Stomach (tissue), 9 donors: ENCODE results near the gene KRTAP19-6. TPM values are rescaled to one million over a fixed set of nuclear protein-coding genes. Genes with fewer than 3 reads are reported as not detected.
"Not testable (repeated sequence)": the region's sequence is repeated elsewhere in the genome, so short reads cannot be mapped to it uniquely, and the experiment has no call there.

ENCODE experiments used
- DNase-seq, 2 donors: peaks; one replicate each; pipeline versions ENCODE4 v3.0.0 to v3.0.0-alpha.2; 2013 to 2019
- H3K27ac ChIP-seq, 5 donors: fragments of 200-600 bp in 4 of 5; sonication (generic) in 4 of 5; one replicate each; pipeline ENCODE4 v1.5.1; 2013 to 2019; ENCODE audit warnings: mild to moderate bottlenecking in 1 of 5, moderate library complexity in 1 of 5
- H3K27me3 ChIP-seq, 3 donors: fragments of 200-600 bp; sonication (generic); one replicate each; pipeline ENCODE4 v1.5.1; 2017 to 2019; ENCODE audit warnings: mixed run types in 1 of 3
- H3K36me3 ChIP-seq, 4 donors: fragments of 200-600 bp; sonication (generic); 1 replicate in 3 of 4; 2 replicates in 1 of 4; pipeline ENCODE4 v1.5.1; 2016 to 2019
- H3K4me1 ChIP-seq, 4 donors: fragments of 200-600 bp; sonication (generic); one replicate each; pipeline ENCODE4 v1.5.1; 2016 to 2019
- H3K4me3 ChIP-seq, 4 donors: fragments of 200-600 bp; sonication (generic) in 3 of 4; one replicate each; pipeline ENCODE4 v1.5.1; 2016 to 2019; ENCODE audit warnings: mild to moderate bottlenecking in 1 of 4
- H3K9me3 ChIP-seq, 4 donors: fragments of 200-600 bp; sonication (generic); one replicate each; pipeline ENCODE4 v1.5.1; 2016 to 2019
- EP300 ChIP-seq: sonication (generic); formaldehyde crosslinking; IDR thresholded peaks from one replicate; pipeline ENCODE4 v1.6.1; 2017; ENCODE audit warnings: antibody characterized with exemption
- POLR2A ChIP-seq, 4 donors: fragments of 450-650 bp; IDR thresholded peaks; one replicate each; pipeline ENCODE4 v1.6.1; 2016; ENCODE audit warnings: antibody characterized with exemption in 4 of 4, control low read depth in 2 of 4, mild to moderate bottlenecking in 1 of 4, moderate library complexity in 1 of 4
- POLR2AphosphoS5 ChIP-seq, 3 donors: sonication (generic); formaldehyde crosslinking; IDR thresholded peaks; one replicate each; pipeline ENCODE4 v1.6.1; 2016; ENCODE audit warnings: antibody characterized with exemption in 3 of 3
- WGBS, 5 donors: extraction: QIAGEN DNeasy Blood & Tissue Kit in 3 of 5; methylation state at CpG; one replicate each; pipeline versions ENCODE4 v1.1.5 to v1.1.7; 2013 to 2018; 5-methylcytosine and 5-hydroxymethylcytosine counted together
- intact Hi-C: fragments of 100-400 bp; cut with DNase I; formaldehyde crosslinking; loops from one replicate; pipeline ENCODE4 v1.15.1; 2023; ENCODE audit warnings: low total_unique reads
- polyA plus RNA-seq, 3 donors: library from polyadenylated mRNA; stranded (reverse); fragments of 200-250 nt; gene quantifications; one replicate each; pipeline ENCODE4 v1.2.3, GENCODE V29; 2013
- total RNA-seq, 5 donors: library from RNA; depleted of rRNA; stranded (reverse); fragments of >200 nt; gene quantifications; one replicate each; pipeline versions ENCODE4 v1.1.0 to v1.2.3, GENCODE V29; 2014 to 2016
- TF ChIP-seq, protein P1 (sequence below), 7 experiments: fragments of 450-650 bp in 4 of 7; fragments of 200-600 bp in 3 of 7; sonication (generic) in 3 of 7; IDR thresholded peaks; one replicate each; pipeline ENCODE4 v1.5.1; 2016 to 2019; ENCODE audit warnings: antibody characterized with exemption in 7 of 7, control low read depth in 2 of 7, mild to moderate bottlenecking in 1 of 7
- donor health status: healthy with polysubstance abuse.
- donor health status: Bipolar disorder and iron deficiency.
- donor health status: healthy.

KRTAP19-6 gene
- total and polyA plus RNA-seq, 8 donors: not detected

DNA sequence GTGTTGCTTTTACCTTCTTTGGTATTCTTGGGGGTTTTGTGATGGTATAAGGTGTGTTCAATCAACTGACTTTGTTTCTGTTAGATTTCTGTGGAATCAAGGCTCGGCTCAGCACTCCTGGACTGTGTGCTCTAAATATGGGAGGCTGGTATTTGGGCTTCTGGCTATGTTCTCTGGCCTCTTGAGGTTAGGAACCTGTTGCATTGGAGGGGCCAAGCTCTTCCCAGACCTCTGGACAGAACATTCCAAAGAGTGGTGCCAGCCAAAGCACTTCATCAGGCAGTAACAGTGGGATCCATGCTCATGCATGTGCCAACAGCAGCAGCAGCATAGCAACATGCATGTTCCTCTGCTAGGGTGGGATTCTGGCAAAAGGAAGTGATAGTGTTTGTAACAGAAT, 11.1 kb upstream of the KRTAP19-6 start:
- intact Hi-C loops: no loop called here
- no peak overlapping the region for H3K4me3 ChIP-seq
- no peaks in the 10 kb centered on the region for H3K4me1 ChIP-seq
- H3K36me3 ChIP-seq: no peaks in the 10 kb centered on the region
- TF ChIP-seq EP300 (no peak), POLR2AphosphoS5 (IDR thresholded peaks at IDR 0.05) (no peak), POLR2A (IDR thresholded peaks at IDR 0.05) (no peak)
- TF ChIP-seq, protein P1, sequence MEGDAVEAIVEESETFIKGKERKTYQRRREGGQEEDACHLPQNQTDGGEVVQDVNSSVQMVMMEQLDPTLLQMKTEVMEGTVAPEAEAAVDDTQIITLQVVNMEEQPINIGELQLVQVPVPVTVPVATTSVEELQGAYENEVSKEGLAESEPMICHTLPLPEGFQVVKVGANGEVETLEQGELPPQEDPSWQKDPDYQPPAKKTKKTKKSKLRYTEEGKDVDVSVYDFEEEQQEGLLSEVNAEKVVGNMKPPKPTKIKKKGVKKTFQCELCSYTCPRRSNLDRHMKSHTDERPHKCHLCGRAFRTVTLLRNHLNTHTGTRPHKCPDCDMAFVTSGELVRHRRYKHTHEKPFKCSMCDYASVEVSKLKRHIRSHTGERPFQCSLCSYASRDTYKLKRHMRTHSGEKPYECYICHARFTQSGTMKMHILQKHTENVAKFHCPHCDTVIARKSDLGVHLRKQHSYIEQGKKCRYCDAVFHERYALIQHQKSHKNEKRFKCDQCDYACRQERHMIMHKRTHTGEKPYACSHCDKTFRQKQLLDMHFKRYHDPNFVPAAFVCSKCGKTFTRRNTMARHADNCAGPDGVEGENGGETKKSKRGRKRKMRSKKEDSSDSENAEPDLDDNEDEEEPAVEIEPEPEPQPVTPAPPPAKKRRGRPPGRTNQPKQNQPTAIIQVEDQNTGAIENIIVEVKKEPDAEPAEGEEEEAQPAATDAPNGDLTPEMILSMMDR (IDR thresholded peaks at IDR 0.05): no peak
- no peaks in the 10 kb centered on the region for H3K27me3 ChIP-seq
- H3K27ac ChIP-seq: no peak overlapping the region
- peaks cover 0 to 14% (median 0%) of the 10 kb centered on the region in 4 donors for H3K9me3 ChIP-seq
- no peak for DNase-seq
- WGBS, 5 donors: 35 to 73% (median 47%) methylated on average over 1 of the region's 1 CpG

DNA sequence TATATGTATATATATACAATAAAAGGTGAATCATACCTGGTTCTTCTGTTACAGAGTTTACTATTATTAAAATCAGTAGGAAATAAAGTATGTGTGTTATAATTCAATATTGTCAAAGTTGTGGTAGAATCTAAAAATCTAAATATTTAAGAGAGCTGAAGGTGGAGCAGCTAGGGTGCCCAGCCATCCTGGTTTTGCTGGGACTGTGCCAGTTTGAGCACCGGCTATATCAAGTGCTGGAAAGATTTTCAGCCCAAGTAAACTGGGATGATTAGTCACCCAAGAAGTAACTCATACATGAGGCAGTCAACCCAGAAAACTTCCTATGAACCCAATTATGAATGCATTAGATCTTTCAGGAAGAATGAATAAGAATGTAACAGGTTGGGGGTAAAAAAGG, 22.8 kb downstream of the KRTAP19-6 start:
- Histone ChIP-seq H3K27ac (no peak overlapping the region), H3K9me3 (peaks cover 0 to 3% (median 0%) of the 10 kb centered on the region in 4 donors), H3K4me3 (no peak overlapping the region), H3K27me3 (no peaks in the 10 kb centered on the region), H3K4me1 (no peaks in the 10 kb centered on the region), H3K36me3 (no peaks in the 10 kb centered on the region)
- 83 to 97% (median 94%) methylated on average over 1 of the region's 1 CpG for WGBS, 5 donors
- TF ChIP-seq POLR2AphosphoS5 (IDR thresholded peaks at IDR 0.05) (no peak), EP300 (no peak), POLR2A (IDR thresholded peaks at IDR 0.05) (no peak)
- TF ChIP-seq, protein P1 (IDR thresholded peaks at IDR 0.05): no peak
- intact Hi-C loops: no loop called here
- no peak for DNase-seq

DNA sequence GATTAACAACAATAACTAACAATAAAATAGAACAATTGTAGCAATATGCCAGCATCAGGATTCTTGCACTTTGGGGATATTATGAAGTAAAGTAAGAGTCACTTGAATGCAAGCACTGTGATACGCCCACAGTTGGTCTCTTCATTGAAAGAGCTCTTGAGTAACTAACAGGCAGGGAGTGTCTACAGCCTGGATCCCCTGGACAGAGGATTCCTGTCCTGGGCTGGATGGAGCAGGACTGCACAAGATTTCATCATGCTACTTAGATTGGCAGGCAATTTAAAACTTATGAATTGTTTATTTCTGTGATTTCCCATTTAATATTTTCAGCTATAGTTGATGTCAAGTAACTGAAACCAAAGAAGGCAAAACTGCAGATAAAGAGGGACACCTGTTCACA, 26.0 kb downstream of the KRTAP19-6 start:
- no peaks in the 10 kb centered on the region for H3K36me3 ChIP-seq
- no peak overlapping the region for H3K27ac ChIP-seq
- no peaks in the 10 kb centered on the region for H3K27me3 ChIP-seq
- TF ChIP-seq EP300: no peak
- no peak for TF ChIP-seq POLR2AphosphoS5 (IDR thresholded peaks at IDR 0.05)
- no peak for TF ChIP-seq POLR2A (IDR thresholded peaks at IDR 0.05)
- TF ChIP-seq, protein P1 (IDR thresholded peaks at IDR 0.05): no peak
- no peak overlapping the region for H3K4me3 ChIP-seq
- no peaks in the 10 kb centered on the region for H3K9me3 ChIP-seq
- 75 to 90% (median 87%) methylated on average over 1 of the region's 1 CpG for WGBS, 5 donors
- H3K4me1 ChIP-seq: no peaks in the 10 kb centered on the region
- DNase-seq: no peak
- intact Hi-C loops: no loop called here

DNA sequence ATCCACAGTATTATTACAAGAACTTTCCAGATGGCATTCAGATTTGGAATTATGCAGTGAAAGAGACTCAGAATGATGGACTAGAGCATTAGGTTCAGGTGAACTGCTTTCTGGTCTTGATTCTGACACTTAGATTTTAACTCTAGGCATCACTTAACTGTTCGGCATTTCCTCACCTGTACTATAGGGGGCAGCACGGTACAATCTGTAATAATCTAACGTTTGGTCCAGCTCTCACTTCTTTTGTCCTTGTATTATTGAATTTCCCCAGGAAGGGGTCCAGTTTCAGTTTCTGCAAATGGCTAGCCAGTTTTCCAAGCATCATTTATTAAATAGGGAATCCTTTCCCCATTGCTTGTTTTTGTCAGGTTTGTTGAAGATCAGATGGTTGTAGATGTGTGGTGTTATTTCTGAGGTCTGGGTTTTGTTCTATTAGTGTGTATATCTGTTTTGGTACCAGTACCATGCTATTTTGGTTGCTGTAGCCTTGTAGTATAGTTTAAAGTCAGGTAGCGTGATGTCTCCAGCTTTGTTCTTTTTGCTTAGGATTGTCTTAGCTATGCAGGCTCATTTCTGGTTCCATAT, 36.0 kb downstream of the KRTAP19-6 start:
- H3K27ac ChIP-seq, H3K4me3 ChIP-seq, H3K4me1 ChIP-seq, H3K36me3 ChIP-seq, H3K27me3 ChIP-seq, H3K9me3 ChIP-seq, intact Hi-C loops: not testable (repeated sequence)
- DNase-seq: peak in 1 of 2 donors; percentile 3
- 28 to 33% (median 29%) methylated on average over 4 of the region's 4 CpGs for WGBS, 5 donors
- TF ChIP-seq, protein P1 (IDR thresholded peaks at IDR 0.05): peak in 1 of 7 experiments; percentile 6
